Activated naive CD8-positive, alpha-beta T cell treated with anti-CD3 and anti-CD28 coated beads, Interleukin-2, amount 10 ng/mL, durations not matched to agents 7 days and 5 days (primary cell): ENCODE data around the gene LSM10. TPM values are rescaled to one million over a fixed set of nuclear protein-coding genes. Genes with fewer than 3 reads are reported as not detected.

Experiments used
- ATAC-seq: fragments of 150-1000 bp; cut with Tn5 transposase; one replicate; pipeline ENCODE4 v1.10.0; 2021; ENCODE audit warnings: low read depth, moderate library complexity
- POLR2A ChIA-PET: fragments of 350-600 bp; sonication (Branson Sonifier 250); formaldehyde crosslinking; loops from one replicate; lab custom pipeline; 2021; ENCODE audit warnings: antibody characterized with exemption; lab: Charles Lee
- DNase-seq: peaks from one replicate; pipeline ENCODE4 v3.0.0; 2021
- H3K27ac Mint-ChIP-seq: one replicate; pipeline ENCODE4 v1.8.0; 2022; ENCODE audit warnings: mild to moderate bottlenecking, mixed read lengths
- H3K27me3 Mint-ChIP-seq: one replicate; pipeline ENCODE4 v1.8.0; 2022; ENCODE audit warnings: mild to moderate bottlenecking, moderate library complexity, mixed read lengths
- H3K36me3 Mint-ChIP-seq: one replicate; pipeline ENCODE4 v1.8.0; 2021; ENCODE audit warnings: mild to moderate bottlenecking, mixed read lengths
- H3K4me1 Mint-ChIP-seq: one replicate; pipeline ENCODE4 v1.8.0; 2021; ENCODE audit warnings: mixed read lengths
- H3K4me3 Mint-ChIP-seq: one replicate; pipeline ENCODE4 v1.8.0; 2022; ENCODE audit warnings: mild to moderate bottlenecking, moderate library complexity, mixed read lengths
- H3K9me3 Mint-ChIP-seq: one replicate; pipeline ENCODE4 v1.8.0; 2021; ENCODE audit warnings: mixed read lengths
- total RNA-seq, 2 experiments: library from RNA; stranded (reverse); gene quantifications; one replicate each; pipeline ENCODE4 v1.2.3, GENCODE V29; 2021

Gene LSM10
- 10 to 100 TPM; 44.1 to 45.1 TPM for total RNA-seq

- POLR2A ChIA-PET, result interaction anchor here (0.6 to 7.2 kb wide), 7 partner anchors 9 to 174 kb away, joined by 3 to 105 read pairs (median 5); partner anchors contain the start of genes STK40 and THRAP3
- H3K27me3 Mint-ChIP-seq, result no peaks in the 10 kb centered on the region
- H3K4me1 Mint-ChIP-seq, result peaks cover 17% of the 10 kb centered on the region
- peaks cover 6% of the 10 kb centered on the region for H3K36me3 Mint-ChIP-seq
- H3K4me3 Mint-ChIP-seq, result peak within 1 kb of the TSS; percentile 97
- peaks cover 1% of the 10 kb centered on the region for H3K9me3 Mint-ChIP-seq
- H3K27ac Mint-ChIP-seq, result peak within 1 kb of the TSS; percentile 97
- DNase-seq (peak; percentile 90), ATAC-seq (peak; percentile 91)
These were observed at the start of gene LSM10 for GRCh38 chr1:36397378-36398230. Gene LSM10, minus strand, starts transcription at chr1:36397908. Its CDS starts 3,779 bp downstream, at chr1:36394129.

GRCh38 chr1:36447450-36447849 lies 49.7 kb upstream of the LSM10 start:
- peaks cover 2% of the 10 kb centered on the region for H3K36me3 Mint-ChIP-seq
- ATAC-seq, result no peak
- DNase-seq, result no peak
- H3K9me3 Mint-ChIP-seq, result no peaks in the 10 kb centered on the region
- H3K4me3 Mint-ChIP-seq, result no peak overlapping the region
- no peaks in the 10 kb centered on the region for H3K27me3 Mint-ChIP-seq
- POLR2A ChIA-PET, result interaction anchor here (1.4 kb wide), 1 partner anchor 17 kb away, joined by 6 read pairs; the partner anchor contains the start of gene MRPS15
- peaks cover 20% of the 10 kb centered on the region for H3K4me1 Mint-ChIP-seq
- no peak overlapping the region for H3K27ac Mint-ChIP-seq

GRCh38 chr1:36446746-36447145 lies 49.0 kb upstream of the LSM10 start:
- H3K4me3 Mint-ChIP-seq, result no peak overlapping the region
- H3K27ac Mint-ChIP-seq, result no peak overlapping the region
- H3K9me3 Mint-ChIP-seq, result no peaks in the 10 kb centered on the region
- ATAC-seq, result no peak
- DNase-seq, result no peak
- H3K4me1 Mint-ChIP-seq, result peaks cover 20% of the 10 kb centered on the region
- no peaks in the 10 kb centered on the region for H3K36me3 Mint-ChIP-seq
- no peaks in the 10 kb centered on the region for H3K27me3 Mint-ChIP-seq
- POLR2A ChIA-PET, result interaction anchor here (1.4 kb wide), 1 partner anchor 17 kb away, joined by 6 read pairs; the partner anchor contains the start of gene MRPS15

- no peaks in the 10 kb centered on the region for H3K36me3 Mint-ChIP-seq
- H3K27me3 Mint-ChIP-seq, result no peaks in the 10 kb centered on the region
- POLR2A ChIA-PET, result interaction anchor here (1.4 kb wide), 1 partner anchor 18 kb away, joined by 6 read pairs; the partner anchor contains the start of gene MRPS15
- DNase-seq (no peak), ATAC-seq (no peak)
- peaks cover 16% of the 10 kb centered on the region for H3K4me1 Mint-ChIP-seq
- H3K4me3 Mint-ChIP-seq, result no peak overlapping the region
- no peaks in the 10 kb centered on the region for H3K9me3 Mint-ChIP-seq
- H3K27ac Mint-ChIP-seq, result no peak overlapping the region
These were observed 48.6 kb upstream of the LSM10 start for GRCh38 chr1:36446271-36446670.

GRCh38 chr1:36443297-36443696 lies 45.6 kb upstream of the LSM10 start:
- no peak overlapping the region for H3K4me3 Mint-ChIP-seq

GRCh38 chr1:36442337-36442736 lies 44.6 kb upstream of the LSM10 start:
- DNase-seq (no peak), ATAC-seq (no peak)
- H3K9me3 Mint-ChIP-seq, result no peaks in the 10 kb centered on the region
- H3K4me1 Mint-ChIP-seq, result peaks cover 6% of the 10 kb centered on the region
- H3K27me3 Mint-ChIP-seq, result peaks cover 2% of the 10 kb centered on the region
- H3K27ac Mint-ChIP-seq, result no peak overlapping the region
- no peak overlapping the region for H3K4me3 Mint-ChIP-seq
- POLR2A ChIA-PET, result no interaction called here
- H3K36me3 Mint-ChIP-seq, result no peaks in the 10 kb centered on the region

More at GRCh38 chr1:36443297-36443696, 45.6 kb upstream of the LSM10 start:
- Mint-ChIP-seq H3K27me3 (peaks cover 2% of the 10 kb centered on the region), H3K27ac (no peak overlapping the region), H3K9me3 (no peaks in the 10 kb centered on the region), H3K36me3 (no peaks in the 10 kb centered on the region), H3K4me1 (peaks cover 6% of the 10 kb centered on the region)
- DNase-seq (no peak), ATAC-seq (no peak)
- POLR2A ChIA-PET, result no interaction called here

- H3K9me3 Mint-ChIP-seq, result no peaks in the 10 kb centered on the region
- H3K4me1 Mint-ChIP-seq, result peaks cover 4% of the 10 kb centered on the region
- H3K27me3 Mint-ChIP-seq, result peaks cover 2% of the 10 kb centered on the region
- no peak overlapping the region for H3K27ac Mint-ChIP-seq
- ATAC-seq, result no peak
- H3K36me3 Mint-ChIP-seq, result no peaks in the 10 kb centered on the region
- no peak overlapping the region for H3K4me3 Mint-ChIP-seq
- DNase-seq, result no peak
- POLR2A ChIA-PET, result interaction anchor here (1.0 kb wide), 1 partner anchor 109 kb away, joined by 3 read pairs; no protein-coding TSS in a partner anchor
These were observed 42.9 kb upstream of the LSM10 start for GRCh38 chr1:36440646-36441045.

- Mint-ChIP-seq H3K9me3 (no peaks in the 10 kb centered on the region), H3K4me1 (peaks cover 4% of the 10 kb centered on the region), H3K27me3 (peaks cover 2% of the 10 kb centered on the region), H3K36me3 (no peaks in the 10 kb centered on the region), H3K27ac (no peak overlapping the region), H3K4me3 (no peak overlapping the region)
- POLR2A ChIA-PET, result no interaction called here
- ATAC-seq, result no peak
- no peak for DNase-seq
These were observed 42.3 kb upstream of the LSM10 start for GRCh38 chr1:36440044-36440443.

GRCh38 chr1:36438715-36439114 lies 41.0 kb upstream of the LSM10 start:
- Mint-ChIP-seq H3K27me3 (peaks cover 4% of the 10 kb centered on the region), H3K4me1 (peaks cover 4% of the 10 kb centered on the region), H3K36me3 (no peaks in the 10 kb centered on the region), H3K9me3 (no peaks in the 10 kb centered on the region), H3K27ac (no peak overlapping the region), H3K4me3 (no peak overlapping the region)
- no peak for DNase-seq
- no peak for ATAC-seq
- POLR2A ChIA-PET, result no interaction called here

GRCh38 chr1:36436821-36437220 lies 39.1 kb upstream of the LSM10 start:
- POLR2A ChIA-PET, result no interaction called here
- Mint-ChIP-seq H3K27me3 (peaks cover 6% of the 10 kb centered on the region), H3K27ac (no peak overlapping the region), H3K4me1 (peaks cover 8% of the 10 kb centered on the region), H3K4me3 (no peak overlapping the region), H3K9me3 (no peaks in the 10 kb centered on the region), H3K36me3 (no peaks in the 10 kb centered on the region)
- ATAC-seq (no peak), DNase-seq (no peak)

GRCh38 chr1:36433102-36433501 lies 35.4 kb upstream of the LSM10 start:
- Mint-ChIP-seq H3K4me1 (peaks cover 8% of the 10 kb centered on the region), H3K9me3 (no peaks in the 10 kb centered on the region), H3K36me3 (no peaks in the 10 kb centered on the region), H3K27ac (no peak overlapping the region), H3K27me3 (peaks cover 4% of the 10 kb centered on the region), H3K4me3 (no peak overlapping the region)
- ATAC-seq, result no peak
- POLR2A ChIA-PET, result no interaction called here
- no peak for DNase-seq

GRCh38 chr1:36432616-36433015 lies 34.9 kb upstream of the LSM10 start:
- DNase-seq (no peak), ATAC-seq (no peak)
- Mint-ChIP-seq H3K27me3 (peaks cover 4% of the 10 kb centered on the region), H3K4me1 (peaks cover 8% of the 10 kb centered on the region), H3K4me3 (no peak overlapping the region), H3K27ac (no peak overlapping the region), H3K9me3 (no peaks in the 10 kb centered on the region), H3K36me3 (no peaks in the 10 kb centered on the region)
- POLR2A ChIA-PET, result no interaction called here

GRCh38 chr1:36425791-36426190 lies 28.1 kb upstream of the LSM10 start:
- DNase-seq (no peak), ATAC-seq (no peak)
- Mint-ChIP-seq H3K4me1 (peaks cover 6% of the 10 kb centered on the region), H3K27ac (no peak overlapping the region), H3K36me3 (no peaks in the 10 kb centered on the region), H3K9me3 (no peaks in the 10 kb centered on the region), H3K4me3 (no peak overlapping the region), H3K27me3 (peaks cover 2% of the 10 kb centered on the region)
- POLR2A ChIA-PET, result no interaction called here

GRCh38 chr1:36421649-36422048 lies 23.9 kb upstream of the LSM10 start:
- no peaks in the 10 kb centered on the region for H3K9me3 Mint-ChIP-seq
- H3K4me3 Mint-ChIP-seq, result no peak overlapping the region
- H3K36me3 Mint-ChIP-seq, result no peaks in the 10 kb centered on the region
- H3K4me1 Mint-ChIP-seq, result peaks cover 12% of the 10 kb centered on the region
- POLR2A ChIA-PET, result interaction anchor here (1.2 to 2.1 kb wide), 2 partner anchors 35 to 115 kb away, joined by 4 to 7 read pairs; no protein-coding TSS in a partner anchor
- no peak for DNase-seq
- peak overlapping the region; percentile 81 for H3K27ac Mint-ChIP-seq
- ATAC-seq, result no peak
- peaks cover 2% of the 10 kb centered on the region for H3K27me3 Mint-ChIP-seq
